A549 (cell line): ENCODE data around the gene ARL15. TPM values are rescaled to one million over a fixed set of nuclear protein-coding genes. Genes with fewer than 3 reads are reported as not detected.

Experiments
- ATAC-seq, 2 experiments: fragments of 200-7000 bp in 1 of 2; fragments of >200 bp in 1 of 2; cut with Nextera tagmentation in 1 of 2; cut with Tn5 transposase in 1 of 2; 3 replicates each; pipeline versions ENCODE4 v1.8.0 to v1.9.1; 2018 to 2020; ENCODE audit warnings: mild to moderate bottlenecking in 1 of 2, moderate library complexity in 1 of 2
- CTCF ChIA-PET: fragments of 300-600 bp; sonication (Branson Sonifier 250); formaldehyde crosslinking; extraction: SDS; loops from one replicate; lab custom pipeline; 2021; ENCODE audit warnings: antibody characterized with exemption, inconsistent platforms; lab: Yijun Ruan, JAX
- POLR2A ChIA-PET: fragments of 350-600 bp; formaldehyde crosslinking; extraction: SDS; loops from one replicate; lab custom pipeline; 2021; ENCODE audit warnings: antibody characterized with exemption, inconsistent platforms; lab: Yijun Ruan, JAX
- DNase-seq, 2 experiments: peaks; one replicate each; pipeline versions ENCODE4 v3.0.0 to v3.0.0-alpha.2; 2011 to 2016; ENCODE audit warnings: low read depth in 1 of 2, low spot score in 1 of 2
- FAIRE-seq: peaks from 2 replicates; lab custom pipeline; 2011; peaks lifted over from hg19 to GRCh38; lab: Jason Lieb, UNC
- H3K27ac ChIP-seq, 2 experiments: fragments of >200 bp; sonication (Bioruptor Twin); formaldehyde crosslinking; 3 replicates each; pipeline ENCODE4 v1.5.1; 2016 to 2017
- H3K4me1 ChIP-seq: fragments of >200 bp; sonication (Bioruptor Twin); formaldehyde crosslinking; 3 replicates; pipeline ENCODE4 v1.6.1; 2016
- H3K4me2 ChIP-seq: fragments of >200 bp; sonication (Bioruptor Twin); formaldehyde crosslinking; 3 replicates; pipeline ENCODE4 v1.6.1; 2016
- H3K4me3 ChIP-seq: fragments of >200 bp; sonication (Bioruptor Twin); formaldehyde crosslinking; 3 replicates; pipeline ENCODE4 v1.5.1; 2016
- H3K9me3 ChIP-seq: fragments of >200 bp; sonication (Bioruptor Twin); formaldehyde crosslinking; 3 replicates; pipeline ENCODE4 v1.6.1; 2016
- CBX8 ChIP-seq: fragments of 200-600 bp; sonication (generic); IDR thresholded peaks from 2 replicates; pipeline ENCODE4 v1.6.1; 2016
- CEBPB ChIP-seq, 2 experiments: fragments of >200 bp in 1 of 2; sonication (Bioruptor Twin) in 1 of 2; formaldehyde crosslinking in 1 of 2; IDR thresholded peaks; 2 replicates each; pipeline ENCODE4 v1.6.1; 2012 to 2016
- CTCF ChIP-seq: fragments of >200 bp; sonication (Bioruptor Twin); formaldehyde crosslinking; IDR thresholded peaks from 3 replicates; pipeline ENCODE4 v1.5.1; 2016
- E2F6 ChIP-seq: IDR thresholded peaks from 2 replicates; pipeline ENCODE4 v1.6.1; 2012; ENCODE audit warnings: low read depth, borderline replicate concordance
- EHMT2 ChIP-seq: fragments of 200-600 bp; sonication (generic); IDR thresholded peaks from 2 replicates; pipeline ENCODE4 v1.6.1; 2016; ENCODE audit warnings: antibody characterized with exemption, low read depth, mild to moderate bottlenecking, moderate library complexity
- FOSB ChIP-seq: fragments of 250-450 bp; sonication (Bioruptor Pico); IDR thresholded peaks from 2 replicates; pipeline ENCODE4 v1.5.0; 2020; ENCODE audit warnings: mild to moderate bottlenecking, moderate library complexity
- HOXA7 ChIP-seq: fragments of 250-450 bp; sonication (Bioruptor Pico); IDR thresholded peaks from 2 replicates; pipeline ENCODE4 v1.5.0; 2020; ENCODE audit warnings: mild to moderate bottlenecking, moderate library complexity
- KDM1A ChIP-seq: fragments of 200-600 bp; sonication (generic); IDR thresholded peaks from 2 replicates; pipeline ENCODE4 v1.6.1; 2016; ENCODE audit warnings: low read depth, mild to moderate bottlenecking
- MAX ChIP-seq: IDR thresholded peaks from 2 replicates; pipeline ENCODE4 v1.6.1; 2012
- MYC ChIP-seq: IDR thresholded peaks from 2 replicates; pipeline ENCODE4 v1.6.1; 2012; ENCODE audit warnings: mild to moderate bottlenecking, inconsistent platforms, low read length, improper control_type of control experiment, borderline replicate concordance
- NFE2L2 ChIP-seq: fragments of 150-350 bp; conservative IDR thresholded peaks from 2 replicates; pipeline ENCODE4 v1.6.1; 2014; ENCODE audit warnings: low read length
- NPAS2 ChIP-seq: fragments of 250-450 bp; sonication (Bioruptor Pico); IDR thresholded peaks from 2 replicates; pipeline ENCODE4 v1.8.0; 2022; ENCODE audit warnings: mild to moderate bottlenecking, moderate library complexity, borderline replicate concordance
- NR3C1 ChIP-seq: fragments of >200 bp; sonication (Bioruptor Twin); formaldehyde crosslinking; IDR thresholded peaks from 3 replicates; pipeline ENCODE4 v1.6.1; 2017
- PBX3 ChIP-seq: IDR thresholded peaks from 2 replicates; pipeline ENCODE4 v1.6.1; 2012
- POLR2AphosphoS2 ChIP-seq: conservative IDR thresholded peaks from 2 replicates; pipeline ENCODE4 v1.6.1; 2012; ENCODE audit warnings: low read length, improper control_type of control experiment, inconsistent platforms
- RCOR1 ChIP-seq: fragments of 150-350 bp; IDR thresholded peaks from 2 replicates; pipeline ENCODE4 v1.6.1; 2014; ENCODE audit warnings: antibody characterized with exemption, low read length, low read depth
- REST ChIP-seq: fragments of 200-600 bp; sonication (generic); IDR thresholded peaks from 2 replicates; pipeline ENCODE4 v1.6.1; 2016; ENCODE audit warnings: antibody characterized with exemption, mild to moderate bottlenecking, moderate library complexity
- RFX5 ChIP-seq: fragments of 450-650 bp; IDR thresholded peaks from 2 replicates; pipeline ENCODE4 v1.7.1; 2014; ENCODE audit warnings: antibody characterized with exemption, mild to moderate bottlenecking, moderate library complexity
- SMC3 ChIP-seq: fragments of >200 bp; sonication (Bioruptor Twin); formaldehyde crosslinking; IDR thresholded peaks from 3 replicates; pipeline ENCODE4 v1.6.1; 2018; ENCODE audit warnings: inconsistent platforms
- SREBF2 ChIP-seq: fragments of 450-650 bp; IDR thresholded peaks from 2 replicates; pipeline ENCODE4 v1.6.1; 2014; ENCODE audit warnings: mild to moderate bottlenecking, moderate library complexity
- ZFP36 ChIP-seq: fragments of 450-650 bp; IDR thresholded peaks from 2 replicates; pipeline ENCODE4 v1.6.1; 2014; ENCODE audit warnings: borderline replicate concordance; ENCODE audit not compliant: partially characterized antibody
- WGBS: methylation state at CpG from one replicate; pipeline ENCODE4 v1.1.6; 2017; ENCODE audit errors: missing lambda C conversion rate; 5-methylcytosine and 5-hydroxymethylcytosine counted together
- polyA plus RNA-seq, 4 experiments: library from polyadenylated mRNA; depleted of rRNA in 3 of 4; stranded (reverse); fragments of >200 nt; fragmentation: RNase III in 1 of 4; extraction: RNeasy Plus Mini Kit Qiagen cat#74134 plus additional on column Dnase treatment in 1 of 4; gene quantifications; 2 replicates in 3 of 4; 3 replicates in 1 of 4; pipeline ENCODE4 v1.2.3, GENCODE V29; 2011 to 2017

Gene ARL15
- polyA plus RNA-seq, 2 of the 4 experiments (the other 2 are of a cell fraction), result 11.8 to 12.1 TPM

GRCh38 chr5:53927668-53928247, 382.6 kb downstream of the ARL15 start (continued):
- no peak for TF ChIP-seq CBX8
- TF ChIP-seq KDM1A, result no peak
- TF ChIP-seq CTCF, result no peak

GRCh38 chr5:53926026-53926425, 384.3 kb downstream of the ARL15 start:
- DNase-seq (no peak), ATAC-seq (no peak), FAIRE-seq (no peak)
- WGBS, result 63% methylated on average over 4 of the region's 4 CpGs
- H3K4me3 ChIP-seq, result no peak overlapping the region
- no peak overlapping the region for H3K27ac ChIP-seq
- H3K9me3 ChIP-seq, result no peaks in the 10 kb centered on the region
- CTCF ChIA-PET, result no interaction called here
- no peak overlapping the region for H3K4me2 ChIP-seq
- TF ChIP-seq RFX5, result no peak
- TF ChIP-seq CBX8, result no peak
- TF ChIP-seq RCOR1, result no peak
- no peak for TF ChIP-seq CEBPB (IDR thresholded peaks at IDR 0.05)
- TF ChIP-seq MAX, result no peak
- no peak for TF ChIP-seq NPAS2 (CRISPR knock-in tag)
- TF ChIP-seq, all 56 proteins: peak for 0
- H3K4me1 ChIP-seq, result no peaks in the 10 kb centered on the region
- POLR2A ChIA-PET, result no interaction called here

- TF ChIP-seq ZFP36 (no peak), REST (no peak), SREBF2 (no peak), CBX8 (no peak), SMC3 (no peak), HOXA7 (no peak)
- ChIA-PET CTCF (interaction anchor here (0.7 kb wide), 1 partner anchor 245 kb away, joined by 5 read pairs; no protein-coding TSS in a partner anchor), POLR2A (no interaction called here)
- FAIRE-seq, result no peak
- no peak overlapping the region for H3K4me2 ChIP-seq
- DNase-seq, result no peak
- 83% methylated on average over 2 of the region's 2 CpGs for WGBS
- ATAC-seq, result no peak
- H3K4me1 ChIP-seq, result no peaks in the 10 kb centered on the region
- H3K4me3 ChIP-seq, result no peak overlapping the region
- no peaks in the 10 kb centered on the region for H3K9me3 ChIP-seq
- no peak overlapping the region for H3K27ac ChIP-seq
Measured at GRCh38 chr5:53924392-53924791, 386.0 kb downstream of the ARL15 start.

GRCh38 chr5:53923961-53924360, 386.4 kb downstream of the ARL15 start:
- ChIA-PET CTCF (interaction anchor here (0.6 kb wide), 1 partner anchor 357 kb away, joined by 3 read pairs; no protein-coding TSS in a partner anchor), POLR2A (no interaction called here)
- DNase-seq (no peak), FAIRE-seq (no peak), ATAC-seq (no peak)
- 90% methylated on average over 6 of the region's 6 CpGs for WGBS
- Histone ChIP-seq H3K27ac (no peak overlapping the region), H3K9me3 (no peaks in the 10 kb centered on the region), H3K4me3 (no peak overlapping the region), H3K4me2 (no peak overlapping the region), H3K4me1 (no peaks in the 10 kb centered on the region)
- TF ChIP-seq PBX3 (no peak), POLR2AphosphoS2 (no peak), MYC (no peak), EHMT2 (no peak), E2F6 (no peak), ZFP36 (no peak), NR3C1 (no peak), REST (no peak), FOSB (CRISPR knock-in tag) (no peak), NFE2L2 (no peak)
